Ovary (tissue), 3 donors: ENCODE data around the gene PACS2.

ENCODE experiments used
- CTCF ChIP-seq, 3 donors: fragments of 450-650 bp in 2 of 3; fragments of 200-600 bp in 1 of 3; IDR thresholded peaks; one replicate each; pipeline versions ENCODE4 v1.5.1 to v1.8.0; 2016 to 2022; ENCODE audit warnings: antibody characterized with exemption in 3 of 3, mild to moderate bottlenecking in 1 of 3
- POLR2A ChIP-seq: fragments of 450-650 bp; IDR thresholded peaks from one replicate; pipeline ENCODE4 v1.6.1; 2017; ENCODE audit warnings: antibody characterized with exemption, mild to moderate bottlenecking, moderate library complexity
- donor health status: DM: no; HTN: no; CAD: no.

DNA sequence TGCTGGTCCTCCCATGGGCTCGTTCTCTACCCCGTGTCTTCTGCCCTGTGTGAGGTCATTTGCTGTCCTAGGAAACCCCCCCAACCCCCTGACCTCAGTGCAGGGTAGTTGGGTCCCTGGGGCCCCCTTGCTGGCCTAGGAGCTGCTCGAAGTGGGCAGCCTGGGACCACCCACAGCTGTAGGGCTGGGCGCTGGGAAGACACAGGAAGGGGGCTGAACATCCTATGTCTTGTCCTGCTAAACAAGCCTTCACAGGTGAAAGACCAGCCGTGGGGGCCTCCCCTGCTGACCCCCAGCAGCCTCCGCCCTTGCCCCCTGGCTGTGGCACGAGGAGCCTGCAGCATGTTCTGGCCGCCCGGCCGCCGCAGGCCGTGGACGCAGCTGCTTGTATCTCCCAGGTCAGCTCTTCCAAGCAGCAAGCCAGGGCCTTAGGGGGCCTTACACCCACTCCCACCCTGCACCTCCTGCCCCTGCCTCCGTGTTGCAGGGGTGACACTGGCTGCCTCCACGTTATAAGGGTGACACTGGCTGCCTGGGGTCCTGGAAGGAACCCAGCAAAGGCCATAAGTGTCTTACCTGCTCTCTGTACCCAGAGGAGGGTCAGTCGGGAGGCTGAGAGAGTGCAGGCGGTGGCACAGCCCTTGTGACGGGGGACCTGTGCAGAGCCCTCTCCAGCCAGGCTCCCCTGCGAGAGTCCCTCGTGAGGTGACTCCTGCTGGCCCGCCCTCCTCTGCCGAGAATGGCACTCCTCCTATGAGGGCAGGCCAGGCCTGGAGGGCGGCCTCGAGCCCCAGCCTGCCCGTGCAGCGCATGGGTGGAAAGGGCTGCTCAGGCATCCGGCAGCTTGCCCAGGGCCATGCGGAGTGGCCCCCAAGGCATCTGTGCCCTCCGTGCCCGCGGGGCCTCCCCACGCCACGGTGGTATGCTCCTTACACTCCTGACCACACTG, 72.3 kb downstream of the PACS2 start:
- TF ChIP-seq CTCF (IDR thresholded peaks at IDR 0.05) (no peak), POLR2A (no peak)
